ENCODE data around the gene SORCS2.
A peak's percentile ranks its signal among the peaks of the same experiment; 100 is the strongest.

The SORCS2 gene

DNA sequence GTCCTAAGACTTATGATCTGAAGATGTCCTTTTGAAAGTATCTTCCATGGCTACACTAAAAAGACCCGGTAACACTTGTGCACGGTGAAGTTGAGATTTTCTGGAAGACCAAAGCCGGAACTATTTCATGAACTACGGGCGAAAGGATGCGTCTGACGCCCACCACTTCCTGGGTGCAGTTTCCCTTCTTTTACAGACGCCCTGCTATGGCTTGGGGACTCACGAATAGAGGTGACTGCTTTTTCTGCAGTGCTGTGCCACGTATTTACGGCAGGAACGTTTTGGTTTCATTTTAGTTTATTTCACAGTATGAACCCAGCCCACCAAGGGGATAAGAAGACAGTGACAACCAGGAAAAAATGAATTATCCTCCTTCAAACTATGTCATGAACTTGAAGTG, 566.9 kb downstream of the SORCS2 start:
- DNase-seq (ENCODE audit: low read depth) = no peak
- TF ChIP-seq, protein P1, sequence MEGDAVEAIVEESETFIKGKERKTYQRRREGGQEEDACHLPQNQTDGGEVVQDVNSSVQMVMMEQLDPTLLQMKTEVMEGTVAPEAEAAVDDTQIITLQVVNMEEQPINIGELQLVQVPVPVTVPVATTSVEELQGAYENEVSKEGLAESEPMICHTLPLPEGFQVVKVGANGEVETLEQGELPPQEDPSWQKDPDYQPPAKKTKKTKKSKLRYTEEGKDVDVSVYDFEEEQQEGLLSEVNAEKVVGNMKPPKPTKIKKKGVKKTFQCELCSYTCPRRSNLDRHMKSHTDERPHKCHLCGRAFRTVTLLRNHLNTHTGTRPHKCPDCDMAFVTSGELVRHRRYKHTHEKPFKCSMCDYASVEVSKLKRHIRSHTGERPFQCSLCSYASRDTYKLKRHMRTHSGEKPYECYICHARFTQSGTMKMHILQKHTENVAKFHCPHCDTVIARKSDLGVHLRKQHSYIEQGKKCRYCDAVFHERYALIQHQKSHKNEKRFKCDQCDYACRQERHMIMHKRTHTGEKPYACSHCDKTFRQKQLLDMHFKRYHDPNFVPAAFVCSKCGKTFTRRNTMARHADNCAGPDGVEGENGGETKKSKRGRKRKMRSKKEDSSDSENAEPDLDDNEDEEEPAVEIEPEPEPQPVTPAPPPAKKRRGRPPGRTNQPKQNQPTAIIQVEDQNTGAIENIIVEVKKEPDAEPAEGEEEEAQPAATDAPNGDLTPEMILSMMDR (IDR thresholded peaks at IDR 0.05; ENCODE audit: control insufficient read depth, insufficient read depth, low read depth, low read length, missing control alignments) = no peak
- H3K4me3 ChIP-seq (ENCODE audit: control insufficient read depth, low read depth, low read length) = no peak overlapping the region

DNA sequence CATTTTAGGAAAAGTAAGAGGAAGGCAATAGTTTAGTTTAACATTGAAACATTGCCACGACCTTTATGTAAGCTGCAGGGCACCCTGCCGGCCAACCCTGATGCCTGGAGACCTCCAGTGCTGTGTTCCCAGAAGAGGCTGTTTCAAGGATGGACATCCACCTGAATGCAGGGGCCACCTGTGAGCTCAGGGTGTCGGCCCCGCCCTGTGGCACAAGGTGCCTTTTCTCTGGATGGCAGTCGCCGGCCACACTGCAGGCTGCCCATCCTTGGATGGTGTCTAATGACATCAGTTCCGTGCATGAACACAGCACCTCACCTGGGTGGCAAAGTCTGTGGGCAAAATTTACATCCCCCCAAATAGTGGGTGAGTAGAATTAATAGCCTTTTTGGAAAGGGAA, 567.3 kb downstream of the SORCS2 start:
- H3K4me3 ChIP-seq (ENCODE audit: control insufficient read depth, low read depth, low read length) = no peak overlapping the region
- DNase-seq (ENCODE audit: low read depth) = no peak
- TF ChIP-seq, protein P1 (IDR thresholded peaks at IDR 0.05; ENCODE audit: control insufficient read depth, insufficient read depth, low read depth, low read length, missing control alignments) = no peak

DNA sequence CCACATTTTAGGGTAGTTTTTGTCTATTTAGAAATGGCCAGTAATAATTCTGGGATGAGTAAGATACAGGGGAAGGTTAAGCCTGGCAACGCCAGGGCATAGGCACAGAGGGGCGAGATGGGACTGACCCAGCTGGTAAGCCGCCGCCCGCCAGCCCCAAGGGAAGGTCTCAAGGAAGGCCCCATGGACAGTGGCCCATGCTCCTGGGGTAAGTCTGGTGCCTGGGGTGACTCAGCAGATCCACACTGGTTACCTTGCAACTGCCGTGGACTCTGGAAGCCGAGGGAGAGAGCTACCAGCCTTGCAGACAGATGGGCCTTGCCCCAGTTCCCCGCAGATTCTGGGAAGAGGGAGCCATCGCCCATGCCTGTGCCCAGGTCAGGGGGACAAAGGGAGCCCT, 567.9 kb downstream of the SORCS2 start:
- DNase-seq (ENCODE audit: low read depth) = no peak
- H3K4me3 ChIP-seq (ENCODE audit: control insufficient read depth, low read depth, low read length) = no peak overlapping the region
- TF ChIP-seq, protein P1 (IDR thresholded peaks at IDR 0.05; ENCODE audit: control insufficient read depth, insufficient read depth, low read depth, low read length, missing control alignments) = no peak

DNA sequence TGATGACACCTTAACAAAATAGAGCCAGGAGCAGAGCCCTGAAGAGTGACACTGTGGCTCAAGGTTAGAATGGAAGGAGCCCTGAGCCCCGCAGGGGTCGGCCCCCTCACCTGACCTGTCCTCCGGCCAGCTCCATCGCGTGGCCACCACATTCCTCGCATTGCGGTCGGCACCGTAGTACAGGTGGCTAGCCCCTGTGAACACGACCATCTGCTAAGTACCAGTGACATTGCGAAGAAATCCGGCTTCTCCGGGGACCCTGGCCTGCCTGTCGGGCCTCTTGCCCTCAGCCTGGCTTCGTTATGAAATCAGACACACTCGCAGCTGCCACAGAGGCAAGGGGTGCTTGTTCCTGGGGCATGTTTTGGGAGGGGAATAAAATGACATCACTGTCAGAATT, 568.4 kb downstream of the SORCS2 start:
- TF ChIP-seq, protein P1 (IDR thresholded peaks at IDR 0.05; ENCODE audit: control insufficient read depth, insufficient read depth, low read depth, low read length, missing control alignments) = no peak
- no peak overlapping the region for H3K4me3 ChIP-seq (ENCODE audit: control insufficient read depth, low read depth, low read length)
- no peak for DNase-seq (ENCODE audit: low read depth)

DNA sequence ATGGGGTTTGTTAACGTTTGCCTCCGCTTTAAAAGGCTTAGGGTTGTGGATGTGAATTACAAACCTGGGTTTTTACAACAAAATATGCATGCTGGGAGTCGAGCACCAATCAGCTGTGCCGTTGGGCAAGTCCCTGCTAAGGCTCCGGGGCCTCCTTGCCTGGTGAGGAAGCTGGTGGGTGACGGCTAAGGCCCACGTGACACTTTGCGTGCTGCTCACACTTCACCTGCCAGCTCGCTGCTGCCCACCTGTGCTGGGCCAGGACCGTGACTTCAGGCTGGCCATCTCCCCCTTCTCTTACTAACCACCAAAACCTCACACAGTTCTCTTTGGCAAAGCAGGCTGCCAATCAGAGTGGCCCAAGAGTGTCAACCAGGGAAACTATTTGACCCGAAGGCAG, 569.0 kb downstream of the SORCS2 start:
- no peak overlapping the region for H3K4me3 ChIP-seq (ENCODE audit: control insufficient read depth, low read depth, low read length)
- no peak for DNase-seq (ENCODE audit: low read depth)
- TF ChIP-seq, protein P1 (IDR thresholded peaks at IDR 0.05; ENCODE audit: control insufficient read depth, insufficient read depth, low read depth, low read length, missing control alignments) = no peak

DNA sequence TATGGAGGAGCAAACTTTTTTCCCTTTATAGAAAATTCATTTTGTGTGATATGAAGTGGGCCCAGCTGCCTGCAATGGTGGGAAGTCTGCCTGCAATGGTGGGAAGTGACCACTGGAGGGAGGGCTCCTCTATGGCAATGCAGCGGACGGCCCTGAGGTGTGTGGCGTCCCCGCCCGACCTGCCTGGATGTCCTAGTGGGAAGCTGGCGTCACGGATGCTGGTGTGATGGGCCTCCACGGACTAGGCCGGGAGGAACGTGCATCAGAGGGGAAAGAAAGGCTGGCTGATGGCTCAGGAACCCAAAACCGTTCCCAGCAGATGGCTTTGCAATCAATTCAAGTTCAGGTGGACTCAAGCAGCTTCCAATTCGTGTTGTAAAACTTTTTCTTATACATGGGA, 569.4 kb downstream of the SORCS2 start:
- DNase-seq (ENCODE audit: low read depth) = no peak
- no peak overlapping the region for H3K4me3 ChIP-seq (ENCODE audit: control insufficient read depth, low read depth, low read length)
- TF ChIP-seq, protein P1 (IDR thresholded peaks at IDR 0.05; ENCODE audit: control insufficient read depth, insufficient read depth, low read depth, low read length, missing control alignments) = peak; percentile 61
